GM19099 (cell line): ENCODE data around the gene C1QTNF5.

Experiments used
- POLR2A ChIP-seq: IDR thresholded peaks from 3 replicates; pipeline ENCODE4 v1.6.1; 2011; ENCODE audit warnings: low read depth; ENCODE audit not compliant: insufficient read length; ENCODE audit errors: extremely low read depth

The C1QTNF5 gene

DNA sequence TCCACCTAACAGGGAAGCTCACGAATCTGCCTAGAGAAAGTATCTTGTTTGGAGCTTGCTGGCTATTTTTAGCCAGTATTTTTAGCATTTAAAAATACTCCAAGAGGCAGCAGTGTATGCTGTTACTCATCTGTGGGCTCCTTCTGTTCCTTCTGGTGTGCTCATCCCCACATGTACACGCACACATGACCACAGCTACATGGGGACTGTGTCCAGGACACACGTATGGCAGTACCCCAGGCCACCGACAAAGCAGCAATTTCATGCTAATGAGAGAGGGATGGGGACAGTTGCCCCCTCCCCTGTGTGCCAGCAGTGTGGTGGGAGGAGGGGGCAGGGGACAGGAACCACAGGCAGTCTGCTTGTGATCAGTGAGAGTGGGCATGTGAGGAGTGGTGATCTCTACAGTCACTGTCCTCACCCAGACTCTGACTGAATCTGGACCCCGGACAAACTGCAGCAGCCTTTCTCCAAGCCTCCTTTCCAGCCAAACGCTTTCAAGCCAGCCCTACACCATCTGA is 24.4 kb upstream of the C1QTNF5 start:
- TF ChIP-seq POLR2A: no peak

DNA sequence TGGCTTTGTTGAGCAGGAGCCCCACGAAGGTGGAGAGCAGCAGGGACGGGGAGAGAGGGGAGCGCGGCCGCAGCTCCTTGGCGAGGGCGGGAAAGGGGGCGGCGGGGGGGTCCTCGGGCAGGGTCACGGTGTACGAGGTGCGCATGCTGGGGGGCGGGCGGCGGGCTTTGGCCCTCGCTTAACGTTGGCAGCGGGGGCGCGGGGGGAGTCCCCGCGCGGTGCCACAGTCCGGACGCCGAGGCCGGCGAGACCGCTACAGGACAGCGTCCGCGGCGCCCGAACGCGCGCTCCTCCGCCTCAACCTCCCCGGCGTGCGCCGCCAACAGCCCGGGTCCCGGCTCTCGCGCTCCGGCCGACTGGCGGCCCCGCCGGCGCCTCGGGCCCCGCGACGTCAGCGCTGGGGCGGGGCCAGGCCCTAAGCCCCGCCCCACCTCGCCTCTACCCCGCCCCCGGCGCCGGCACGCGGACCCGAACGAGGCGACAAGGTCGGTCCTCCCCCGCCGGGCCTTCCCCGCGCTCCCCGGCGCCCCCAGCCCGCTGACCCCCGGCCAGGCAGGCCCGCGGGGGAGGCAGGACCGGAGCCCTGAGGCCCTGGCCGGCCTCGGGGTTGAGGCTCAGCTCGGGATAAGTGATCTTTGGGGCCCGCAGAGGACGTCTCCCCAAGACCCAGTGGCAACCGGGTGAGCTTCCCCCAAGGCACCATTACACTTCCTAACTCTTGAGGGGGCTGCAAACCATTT is 23.3 kb upstream of the C1QTNF5 start:
- TF ChIP-seq POLR2A: no peak

DNA sequence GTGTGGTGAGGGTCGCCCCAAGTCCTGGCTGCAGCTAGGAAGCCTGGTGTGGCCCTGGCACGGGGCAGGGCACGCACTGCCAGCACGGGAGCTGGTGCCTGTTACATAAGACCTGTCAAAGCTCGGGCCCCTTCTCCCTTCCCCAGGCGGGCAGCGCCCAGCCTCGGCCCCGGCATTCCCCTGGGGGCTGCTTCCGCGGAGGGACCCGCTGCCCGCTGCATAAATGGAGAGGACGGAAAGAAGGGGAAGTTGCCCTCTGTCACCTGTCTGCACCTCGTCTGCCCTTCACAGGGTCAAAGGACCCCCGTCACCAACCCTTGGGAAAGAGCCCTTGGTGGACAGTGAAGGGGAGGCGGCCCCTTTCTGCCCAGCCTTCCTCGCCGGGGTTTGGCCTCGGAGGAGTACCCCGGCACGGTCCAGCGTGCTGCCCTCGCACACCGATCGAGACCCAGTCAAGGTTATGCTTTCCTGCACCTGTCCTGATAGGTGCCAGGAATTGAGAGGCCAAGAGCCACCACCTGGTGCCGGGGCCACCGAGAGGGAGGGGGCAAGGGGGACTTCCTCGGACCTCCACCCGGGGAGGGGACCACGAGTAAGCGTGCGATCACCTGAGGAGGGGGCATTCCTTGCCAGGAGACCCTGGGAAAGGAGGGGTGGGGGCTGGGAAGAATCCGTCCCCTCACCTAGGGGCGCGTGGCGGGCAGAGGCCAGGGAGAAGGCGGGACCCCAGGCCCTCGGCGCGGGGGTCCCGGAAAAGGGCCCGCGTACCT is 22.6 kb upstream of the C1QTNF5 start:
- TF ChIP-seq POLR2A: no peak

DNA sequence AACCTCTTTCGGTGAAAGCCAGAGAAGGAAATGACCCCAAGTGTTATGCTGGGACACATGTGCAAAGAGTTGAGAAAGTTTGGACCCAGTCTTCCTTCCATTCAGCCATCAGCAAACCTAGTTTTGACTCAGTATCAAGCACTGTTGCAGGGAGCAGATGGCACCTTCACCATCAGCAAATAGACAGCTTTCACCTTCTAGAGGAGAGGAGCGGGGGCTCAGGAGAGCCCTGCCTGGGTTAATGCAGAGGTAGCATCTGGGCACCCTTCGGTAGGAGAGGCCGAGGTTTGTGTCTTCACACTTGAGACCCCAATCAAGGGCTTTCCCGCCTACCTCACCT is 22.0 kb upstream of the C1QTNF5 start:
- no peak for TF ChIP-seq POLR2A

DNA sequence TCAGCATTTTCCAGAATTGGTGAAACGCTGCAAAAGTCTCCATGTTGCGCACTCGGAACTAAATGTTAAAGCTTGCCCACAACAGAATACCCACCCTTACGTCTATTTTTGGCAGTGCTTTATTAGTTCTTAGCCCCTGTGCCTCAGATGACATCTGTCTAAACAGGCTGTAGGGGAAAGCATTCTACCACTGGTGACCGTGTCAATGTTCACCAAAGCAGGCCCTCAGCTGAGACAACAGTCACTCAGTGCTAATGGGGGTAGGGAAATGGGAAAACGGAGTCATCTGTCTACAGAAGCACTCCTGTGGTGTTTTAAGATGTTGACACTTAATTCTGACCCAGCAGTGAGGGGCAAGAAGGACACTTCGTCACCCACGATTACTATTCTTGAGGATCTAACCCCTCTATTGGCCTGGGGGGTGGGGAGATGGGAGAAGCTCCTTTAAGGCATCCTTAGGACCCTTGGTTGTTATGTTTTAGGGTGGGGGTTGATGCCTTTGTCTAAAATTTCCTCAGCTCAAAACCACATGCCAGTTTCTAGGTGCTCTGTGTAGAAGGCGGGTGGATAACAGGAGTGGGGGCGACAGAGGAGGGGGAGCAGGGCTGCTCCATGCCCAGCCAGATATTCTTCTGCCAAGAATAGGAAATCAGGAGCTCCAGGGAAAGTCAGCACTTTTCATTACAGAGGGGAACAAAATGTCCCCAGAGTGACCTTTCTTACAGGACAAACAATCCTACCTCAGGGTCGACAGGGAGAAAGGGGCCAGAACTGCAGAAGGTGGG is 21.4 kb upstream of the C1QTNF5 start:
- TF ChIP-seq POLR2A: no peak

DNA sequence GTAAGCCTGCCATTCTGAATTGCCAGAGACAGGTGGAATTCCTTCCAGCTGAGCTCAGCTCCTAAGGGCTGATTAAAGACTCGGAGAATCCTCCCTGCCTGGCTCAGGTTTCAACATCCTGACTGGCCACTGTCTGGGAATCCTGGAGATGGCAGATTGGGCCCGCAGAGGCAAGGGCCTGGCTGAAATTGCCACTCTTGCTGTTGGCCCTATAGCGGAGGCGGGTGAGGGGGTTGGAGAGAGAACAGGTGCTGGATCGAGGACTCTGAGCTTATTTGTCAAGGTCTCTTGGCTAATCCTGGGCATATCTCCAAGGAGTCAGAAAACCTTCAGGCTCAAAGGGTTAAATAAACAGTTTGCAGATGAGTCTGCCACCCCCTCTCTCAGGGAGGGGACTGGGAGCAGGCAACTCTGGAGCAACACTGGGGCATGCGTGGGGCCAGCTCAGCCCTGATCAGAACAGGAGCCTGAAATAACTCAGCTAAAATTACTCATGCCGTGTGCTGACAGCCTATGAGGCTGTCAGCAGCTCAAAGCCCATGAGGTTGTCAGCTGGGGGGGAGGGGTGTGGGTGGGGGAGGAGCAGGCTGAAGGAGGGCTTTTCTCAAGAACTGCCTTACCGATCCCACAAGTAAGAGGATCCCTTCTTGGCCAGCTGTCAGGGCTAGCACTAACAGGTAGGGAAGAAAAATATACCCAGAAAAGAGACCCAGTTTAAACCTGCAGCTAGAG is 20.5 kb upstream of the C1QTNF5 start:
- no peak for TF ChIP-seq POLR2A

DNA sequence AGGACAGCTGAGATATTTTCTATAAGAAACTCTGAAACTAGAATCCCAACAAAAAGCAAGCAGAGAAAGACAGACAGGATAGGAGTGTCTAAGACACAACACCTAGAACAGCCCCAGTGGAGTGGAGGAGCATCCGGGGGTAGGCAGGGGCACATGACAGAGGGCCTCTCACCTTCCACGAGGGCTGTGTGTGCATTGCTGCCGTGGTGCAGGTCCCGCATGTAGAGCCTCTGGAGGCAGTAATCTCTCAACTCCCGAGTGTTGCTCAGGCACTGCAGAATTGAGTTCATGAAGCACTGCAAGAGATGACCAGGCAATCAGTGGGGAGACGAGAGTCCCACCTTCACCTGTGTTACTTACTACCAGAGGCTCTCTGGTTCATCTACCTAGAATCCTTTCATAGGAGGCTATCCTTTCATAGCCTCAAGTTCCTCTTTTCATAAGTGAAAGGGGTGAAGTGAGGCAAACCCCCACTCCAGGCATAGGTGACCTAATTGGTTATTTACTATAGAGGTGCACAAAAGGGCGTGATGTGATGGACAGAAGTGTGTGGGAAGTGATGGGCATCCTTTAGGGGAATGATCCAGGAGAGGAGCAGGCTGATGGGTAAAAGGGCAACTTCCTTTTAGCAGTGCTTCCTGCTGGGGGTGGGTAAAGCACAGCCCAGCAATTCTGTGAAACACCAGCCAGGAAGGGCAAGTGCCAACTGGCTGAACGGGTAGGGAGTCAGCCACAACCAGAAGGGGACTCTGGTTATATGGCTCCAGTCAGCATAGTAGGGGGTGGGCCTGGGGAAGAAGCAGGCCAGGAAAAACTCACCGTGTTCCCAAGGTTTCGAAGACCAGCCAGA is 18.9 kb upstream of the C1QTNF5 start:
- no peak for TF ChIP-seq POLR2A

DNA sequence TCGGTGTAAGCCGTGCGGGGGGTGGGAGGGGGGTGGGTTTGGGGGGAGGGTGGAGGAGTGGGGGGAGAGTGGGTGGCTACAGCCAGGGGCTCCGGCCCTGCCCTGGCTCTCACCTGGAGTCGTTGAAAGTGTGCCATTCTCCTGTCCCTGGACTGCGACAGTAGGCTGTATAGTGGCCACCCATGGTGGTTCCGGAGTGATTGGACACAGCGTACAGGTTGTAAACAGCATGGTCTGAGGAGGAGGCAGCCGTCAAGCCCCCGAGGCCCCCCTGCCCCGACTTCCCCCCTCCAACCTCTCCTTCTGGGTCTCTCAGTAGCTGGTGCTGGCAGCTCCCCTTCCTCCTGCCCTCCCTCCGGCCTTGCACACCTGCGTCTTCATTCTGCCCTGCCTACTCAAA is 16.4 kb upstream of the C1QTNF5 start:
- TF ChIP-seq POLR2A: no peak

DNA sequence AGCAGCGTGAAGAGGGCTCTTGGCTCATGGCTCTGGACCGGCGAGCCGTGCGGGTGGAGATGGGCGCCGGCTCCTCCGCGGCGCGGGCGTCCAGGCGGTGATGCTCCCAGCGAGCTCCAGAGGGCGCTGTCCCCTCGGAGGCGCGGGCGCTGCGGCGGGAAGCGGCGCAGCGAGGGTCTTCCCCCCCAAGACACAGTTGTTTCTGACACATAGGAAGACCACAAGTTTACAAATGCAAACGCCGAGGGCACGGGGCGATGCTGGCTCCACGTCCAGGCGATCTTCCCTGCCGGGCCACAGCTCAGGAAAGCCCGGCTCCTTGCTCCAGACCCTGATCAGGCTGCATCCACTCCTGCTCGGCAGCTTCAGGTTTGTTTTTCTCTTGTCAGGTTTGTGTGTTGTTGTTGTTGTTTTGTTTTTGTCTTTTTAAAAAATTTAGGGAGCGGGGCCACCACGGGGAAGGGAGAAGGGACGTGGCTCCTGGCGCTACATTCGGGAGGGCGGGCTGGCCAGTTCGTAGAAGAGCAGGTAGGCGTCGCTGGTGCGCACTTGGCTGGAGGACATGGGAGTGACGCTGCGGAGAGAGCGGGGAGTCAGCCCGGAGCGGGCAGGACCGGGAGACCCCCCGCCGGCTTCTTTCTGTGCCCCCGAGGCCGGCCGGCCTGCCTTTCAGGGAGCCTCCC is 15.8 kb upstream of the C1QTNF5 start:
- no peak for TF ChIP-seq POLR2A

DNA sequence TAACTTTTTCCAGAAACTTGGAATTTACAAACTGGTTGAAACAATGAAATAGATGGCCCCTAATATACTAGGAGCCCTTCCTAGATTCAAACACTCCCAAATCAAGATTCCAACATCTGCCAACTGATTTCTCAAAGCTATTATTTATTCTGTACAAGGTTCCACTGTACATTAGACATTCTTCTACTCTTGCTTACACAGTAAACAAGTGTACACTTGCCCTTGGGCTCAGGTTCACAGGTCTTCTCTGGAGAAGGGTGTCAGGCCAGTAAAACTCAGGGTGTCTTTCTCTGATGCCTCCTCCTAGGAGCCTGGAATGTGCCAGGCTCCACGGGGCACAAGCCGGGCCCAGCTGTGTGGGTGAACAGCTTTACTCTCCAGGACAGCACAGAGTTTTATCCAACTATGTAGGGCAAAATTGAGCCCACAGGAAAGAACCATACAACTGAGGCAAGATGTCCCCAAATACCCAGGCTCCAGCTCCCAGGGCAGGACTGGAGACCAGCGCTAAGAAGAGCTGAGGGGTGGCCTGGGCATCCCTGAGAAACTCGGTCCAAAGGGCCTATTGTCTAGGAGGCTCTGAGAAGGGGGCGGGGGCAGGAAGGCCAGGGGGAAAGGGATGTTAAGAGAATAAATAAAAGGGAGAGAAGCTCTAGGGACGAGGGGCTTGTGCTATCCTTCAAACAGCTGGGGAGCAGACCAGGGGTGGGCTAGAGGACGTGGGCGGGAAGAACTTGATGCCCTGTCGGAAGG is 14.6 kb upstream of the C1QTNF5 start:
- no peak for TF ChIP-seq POLR2A

DNA sequence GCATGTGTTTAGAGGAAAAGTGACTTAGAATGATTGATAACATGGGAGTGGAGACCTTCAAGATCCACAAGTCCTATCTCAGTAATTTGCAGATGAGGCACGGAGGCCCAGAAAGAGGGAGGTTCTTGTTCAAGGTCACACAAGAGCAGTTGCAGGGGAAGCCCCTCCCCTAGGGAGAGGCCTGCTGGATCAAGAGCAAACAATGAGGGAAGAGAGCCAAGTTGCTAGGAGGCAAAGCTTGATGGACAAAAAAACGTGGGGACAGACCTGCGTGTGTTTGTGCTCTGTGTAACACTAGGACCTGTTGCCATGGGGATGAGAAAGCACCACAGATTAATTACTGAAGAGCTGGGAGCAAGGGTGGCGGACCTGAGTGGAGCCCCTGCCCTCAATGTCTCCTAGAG is 12.2 kb upstream of the C1QTNF5 start:
- TF ChIP-seq POLR2A: no peak

DNA sequence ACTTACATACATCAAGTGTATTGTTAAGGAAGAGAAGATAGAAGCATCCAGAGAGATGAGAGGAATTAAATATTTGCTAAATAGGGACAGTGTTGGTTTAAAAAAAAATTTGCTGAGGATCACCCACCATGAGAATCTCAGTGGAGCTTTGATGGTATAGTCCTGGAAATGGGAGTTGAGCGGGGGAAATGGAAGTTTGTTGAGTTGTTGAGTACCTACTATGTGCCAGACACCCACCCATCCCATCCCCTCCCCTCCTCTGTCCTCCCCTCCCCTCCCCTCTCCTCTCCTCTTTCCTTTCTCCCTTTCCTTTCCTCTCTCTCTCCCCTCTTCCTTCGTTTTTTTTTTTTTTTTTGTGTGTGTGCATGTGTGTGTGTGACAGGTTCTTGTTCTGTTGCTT is 10.5 kb upstream of the C1QTNF5 start:
- TF ChIP-seq POLR2A: no peak

DNA sequence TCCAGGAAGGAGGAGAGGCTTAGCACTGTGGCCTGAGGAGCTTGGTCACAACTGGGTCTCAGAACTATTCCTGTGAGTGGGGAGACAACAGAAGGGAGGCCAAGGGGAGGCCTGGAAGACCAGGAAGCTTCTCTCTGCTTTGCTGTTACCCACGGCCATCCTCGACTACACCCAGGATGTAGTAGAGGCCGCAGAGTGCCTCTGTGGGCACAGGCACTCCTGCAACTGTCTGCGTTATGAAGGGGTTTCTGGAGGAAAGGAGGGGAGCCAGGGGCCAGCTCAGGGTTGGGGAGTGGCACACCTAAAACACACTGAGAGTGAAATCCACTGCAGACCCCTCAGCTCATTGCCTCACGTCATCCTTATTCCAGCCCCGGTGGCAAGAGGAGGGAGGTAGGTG is 9.6 kb upstream of the C1QTNF5 start:
- TF ChIP-seq POLR2A: no peak
